ENCODE data around the gene CACNA1E.
"Not testable (repeated sequence)": the region's sequence is repeated elsewhere in the genome, so short reads cannot be mapped to it uniquely, and the experiment has no call there.

CACNA1E gene

GRCh38 chr1:181518152-181518551 lies 34.8 kb downstream of the CACNA1E start:
- no peak for DNase-seq

GRCh38 chr1:181522864-181523263 lies 39.5 kb downstream of the CACNA1E start:
- no peak for DNase-seq

GRCh38 chr1:181525104-181525721 lies 41.9 kb downstream of the CACNA1E start:
- no peak for DNase-seq

GRCh38 chr1:181528241-181528640 lies 44.9 kb downstream of the CACNA1E start:
- not testable (repeated sequence) for DNase-seq

GRCh38 chr1:181531441-181531840 lies 48.1 kb downstream of the CACNA1E start:
- no peak for DNase-seq

GRCh38 chr1:181531951-181532600 lies 48.8 kb downstream of the CACNA1E start:
- DNase-seq = no peak

GRCh38 chr1:181538836-181539235 lies 55.5 kb downstream of the CACNA1E start:
- DNase-seq = no peak

GRCh38 chr1:181541458-181541857 lies 58.1 kb downstream of the CACNA1E start:
- no peak for DNase-seq

GRCh38 chr1:181541947-181542346 lies 58.6 kb downstream of the CACNA1E start:
- no peak for DNase-seq

- not testable (repeated sequence) for DNase-seq
Measured at GRCh38 chr1:181542406-181542805, 59.1 kb downstream of the CACNA1E start.

GRCh38 chr1:181545395-181545794 lies 62.1 kb downstream of the CACNA1E start:
- no peak for DNase-seq

- no peak for DNase-seq
Measured at GRCh38 chr1:181548497-181548896, 65.2 kb downstream of the CACNA1E start.

- no peak for DNase-seq
Measured at GRCh38 chr1:181551249-181551648, 67.9 kb downstream of the CACNA1E start.

GRCh38 chr1:181551754-181552153 lies 68.4 kb downstream of the CACNA1E start:
- DNase-seq = no peak

GRCh38 chr1:181554465-181554864 lies 71.1 kb downstream of the CACNA1E start:
- DNase-seq = no peak

- DNase-seq = no peak
Measured at GRCh38 chr1:181556631-181557030, 73.3 kb downstream of the CACNA1E start.

- no peak for DNase-seq
Measured at GRCh38 chr1:181557313-181557712, 74.0 kb downstream of the CACNA1E start.

GRCh38 chr1:181558416-181558815 lies 75.1 kb downstream of the CACNA1E start:
- no peak for DNase-seq

- no peak for DNase-seq
Measured at GRCh38 chr1:181559142-181559541, 75.8 kb downstream of the CACNA1E start.

GRCh38 chr1:181562395-181562794 lies 79.1 kb downstream of the CACNA1E start:
- no peak for DNase-seq

- no peak for DNase-seq
Measured at GRCh38 chr1:181568736-181569135, 85.4 kb downstream of the CACNA1E start.

- no peak for DNase-seq
Measured at GRCh38 chr1:181577475-181577874, 94.2 kb downstream of the CACNA1E start.

GRCh38 chr1:181583598-181583997 lies 100.3 kb downstream of the CACNA1E start:
- DNase-seq = no peak

GRCh38 chr1:181587870-181588438 lies 104.6 kb downstream of the CACNA1E start:
- no peak for DNase-seq

- DNase-seq = no peak
Measured at GRCh38 chr1:181588631-181589030, 105.3 kb downstream of the CACNA1E start.
